HuH-7 (cell line): ENCODE measurements around the gene KICS2.
"Not testable (repeated sequence)": the region's sequence is repeated elsewhere in the genome, so short reads cannot be mapped to it uniquely, and the experiment has no call there.

Experiments used
- DNase-seq: peaks from one replicate; pipeline ENCODE4 v3.0.0; 2011; ENCODE audit warnings: low spot score

The KICS2 gene

DNA sequence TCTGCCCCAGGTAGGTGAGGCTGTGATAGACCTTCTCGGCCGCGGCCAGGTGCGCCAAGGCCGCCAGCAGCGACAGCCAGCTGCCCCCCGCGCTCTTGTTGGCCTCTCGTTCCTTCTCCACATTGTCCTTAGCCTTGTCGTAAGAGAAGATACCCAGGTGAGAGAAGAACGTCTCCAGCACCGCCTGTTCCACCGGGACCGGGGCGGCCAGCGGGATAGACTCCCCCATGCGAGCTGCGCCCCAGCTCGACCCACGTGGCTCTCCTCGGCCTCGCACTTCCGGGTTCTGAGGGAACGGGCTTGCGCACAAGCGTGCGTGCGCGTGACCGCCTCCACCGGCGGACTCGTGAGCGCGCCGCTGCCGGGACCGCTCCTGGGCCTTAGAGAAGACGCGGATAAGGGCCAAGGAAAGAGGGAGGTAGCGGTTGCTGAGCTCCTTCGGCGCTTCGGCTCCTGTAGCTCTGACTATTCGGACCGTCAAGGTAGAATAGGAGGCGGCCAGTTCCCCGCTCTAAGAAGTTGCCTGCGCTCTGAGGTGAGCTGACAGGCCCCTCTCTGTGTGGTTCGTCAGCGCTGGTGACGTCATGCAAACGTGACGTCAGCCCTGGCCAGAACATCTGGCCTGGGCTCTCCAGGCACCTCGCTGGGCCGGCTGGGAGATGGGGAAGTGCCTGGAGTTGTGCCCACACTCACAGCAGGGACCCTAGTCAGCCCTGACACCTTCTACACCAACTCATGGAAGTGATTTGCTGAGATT, at the start of gene KICS2:
Gene KICS2 (minus strand): TSS at position 288 of the 757 bp plus-strand sequence. CDS start 59 bp downstream, at position 229.
- peak; percentile 91 for DNase-seq

DNA sequence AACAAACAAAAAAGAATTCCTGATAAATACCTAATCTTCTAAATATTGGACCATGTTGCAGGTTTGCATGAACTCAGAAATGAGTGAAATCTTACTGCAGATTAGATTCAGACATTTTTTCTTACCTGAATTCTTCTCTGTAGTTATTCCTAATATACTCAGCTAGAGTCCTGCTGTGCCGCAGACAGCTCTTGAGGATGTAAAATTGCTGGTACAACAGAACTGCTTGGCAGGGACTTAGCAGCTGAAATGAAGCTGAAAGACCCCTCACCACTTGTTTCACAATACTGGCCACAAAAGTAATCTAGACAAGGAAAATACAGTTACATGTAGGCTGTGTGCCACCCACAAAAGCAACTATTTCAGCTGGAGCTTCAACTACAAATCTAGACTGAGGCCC, 48.3 kb upstream of the KICS2 start:
- no peak for DNase-seq

DNA sequence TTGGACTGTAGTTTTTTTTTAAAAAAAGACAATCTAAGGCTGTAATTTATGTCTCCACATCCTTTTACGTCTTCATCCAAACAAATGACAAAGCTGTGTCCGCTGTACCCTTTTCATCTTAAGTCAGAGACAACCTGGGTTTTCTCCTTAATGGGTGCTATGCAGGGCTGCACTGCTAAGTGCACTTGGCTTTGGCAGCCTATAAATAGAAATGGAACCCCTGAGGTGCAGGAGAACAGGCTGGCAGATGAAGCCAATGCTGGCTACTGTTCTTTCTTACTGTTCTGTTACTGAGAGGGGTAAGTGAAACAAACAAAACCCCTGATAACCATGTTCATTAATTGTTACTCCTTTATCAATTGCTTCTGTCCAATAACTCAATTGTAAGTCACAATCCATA, 47.1 kb upstream of the KICS2 start:
- DNase-seq: no peak

DNA sequence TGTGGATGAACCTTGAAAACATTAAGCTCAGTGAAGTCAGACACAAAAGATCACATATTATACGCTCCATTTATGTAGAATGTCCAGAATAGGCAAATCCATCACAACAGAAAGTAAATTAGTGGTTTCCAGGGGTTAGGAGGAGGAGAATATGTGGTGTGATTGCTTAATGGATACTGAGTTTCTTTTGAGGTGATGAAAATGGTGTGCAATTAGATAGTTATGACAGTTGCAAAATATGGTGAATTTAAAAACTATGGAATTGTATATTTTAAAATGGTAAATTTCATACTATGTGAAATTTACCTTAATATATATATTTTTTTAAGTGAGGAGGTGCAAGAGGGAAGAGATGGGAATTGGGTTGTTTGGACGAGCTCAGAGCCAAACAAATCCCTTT, 46.3 kb upstream of the KICS2 start:
- no peak for DNase-seq

DNA sequence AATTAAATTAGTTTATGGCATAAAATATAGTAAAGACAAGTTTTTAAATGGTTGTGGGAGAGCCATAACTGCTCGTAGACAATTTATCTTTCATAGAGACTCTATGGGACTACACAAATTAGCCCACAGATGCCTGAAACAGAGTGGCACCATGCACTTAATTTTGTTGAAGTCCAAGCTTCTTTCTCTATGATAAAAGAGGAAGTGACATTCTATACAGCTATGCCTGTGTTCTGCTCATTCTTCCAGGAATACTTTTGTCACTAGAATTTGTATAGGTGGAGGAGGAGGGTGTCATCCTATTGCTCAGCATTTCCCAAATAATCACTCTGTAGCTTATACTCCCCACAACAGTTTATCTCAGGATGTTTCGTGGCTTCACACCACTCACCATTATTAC, 43.7 kb upstream of the KICS2 start:
- no peak for DNase-seq

DNA sequence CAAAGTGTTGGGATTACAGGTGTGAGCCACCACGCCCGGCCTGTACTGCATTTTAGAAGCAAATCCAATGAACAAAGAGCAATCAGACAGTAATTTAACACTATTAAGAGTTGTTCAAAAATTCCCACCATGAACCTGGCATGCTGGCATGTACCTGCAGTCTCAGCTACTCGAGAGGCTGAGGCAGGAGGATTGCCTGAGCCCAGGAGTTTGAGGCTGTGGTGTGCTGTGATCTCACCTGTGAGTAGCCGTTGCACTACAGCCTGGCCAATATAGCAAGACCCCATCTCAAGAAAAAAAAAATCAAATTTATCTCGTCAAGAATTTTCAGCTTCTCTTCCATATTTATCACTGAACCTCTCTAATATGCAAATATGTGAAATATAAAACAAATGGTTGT, 39.7 kb upstream of the KICS2 start:
- no peak for DNase-seq

DNA sequence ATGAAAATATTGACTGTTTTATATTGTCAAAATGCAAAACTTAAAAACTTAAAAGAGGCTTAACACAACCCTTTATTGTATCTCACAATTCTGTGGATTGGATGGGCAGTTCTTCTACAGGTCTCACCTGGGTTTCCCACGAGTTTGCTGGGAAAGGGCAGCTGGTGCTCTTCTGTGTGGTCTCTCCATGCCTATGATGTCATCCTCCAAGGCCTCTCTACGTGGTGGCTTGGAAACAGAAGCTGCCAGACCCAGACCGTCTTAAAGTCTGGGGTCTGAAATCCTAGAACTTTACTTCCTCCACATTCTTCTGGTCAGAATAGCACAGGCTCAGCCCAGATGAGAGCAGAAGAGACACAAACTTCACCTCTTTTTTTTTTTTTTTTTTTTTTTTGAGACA, 36.5 kb upstream of the KICS2 start:
- DNase-seq: no peak

DNA sequence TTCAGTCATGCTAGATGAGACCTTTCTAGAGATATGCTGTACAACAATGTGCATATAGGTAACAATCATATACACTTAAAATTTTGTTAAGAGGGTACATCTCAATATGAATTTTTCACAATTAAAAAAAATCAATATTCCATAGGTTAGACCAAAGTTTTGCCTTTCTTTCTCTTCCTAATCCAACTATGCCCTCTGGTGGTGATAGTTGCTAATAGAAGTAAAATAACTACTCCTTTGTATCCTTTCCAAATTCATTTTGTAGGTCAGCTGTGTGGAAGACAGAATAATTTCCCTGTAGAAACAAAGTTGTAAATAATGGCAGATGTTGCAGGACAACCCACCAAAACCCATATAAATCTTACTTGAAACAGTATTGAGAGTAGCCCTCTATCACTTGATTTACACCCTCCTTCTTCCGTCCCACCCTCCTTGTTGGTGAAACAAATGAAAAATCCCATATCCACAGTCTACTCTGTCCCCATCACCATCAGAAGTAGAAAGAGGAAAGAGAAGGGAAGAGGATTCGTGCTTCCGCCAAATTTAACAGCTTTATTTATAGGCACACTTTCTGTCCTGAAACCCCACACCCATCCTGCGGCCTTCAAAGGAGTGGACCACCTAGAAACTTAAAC, 34.2 kb upstream of the KICS2 start:
- DNase-seq: no peak

DNA sequence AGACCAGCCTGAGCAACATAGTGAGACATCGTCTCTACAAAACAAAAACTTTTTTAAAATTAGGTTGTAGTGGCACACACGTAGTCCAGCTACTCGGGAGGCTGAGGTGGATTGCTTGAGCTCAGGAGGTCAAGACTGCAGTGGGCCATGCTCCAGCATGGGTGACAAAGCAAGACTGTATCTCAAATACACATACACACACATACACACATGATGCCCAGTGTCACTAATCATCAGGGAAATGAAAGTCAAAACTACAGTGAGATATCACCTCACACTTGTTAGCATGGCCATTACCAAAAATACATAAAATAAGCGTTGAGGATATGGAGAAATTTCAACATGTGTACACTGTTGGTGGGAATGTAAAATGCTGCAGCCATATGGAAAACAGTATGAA, 33.2 kb upstream of the KICS2 start:
- no peak for DNase-seq

DNA sequence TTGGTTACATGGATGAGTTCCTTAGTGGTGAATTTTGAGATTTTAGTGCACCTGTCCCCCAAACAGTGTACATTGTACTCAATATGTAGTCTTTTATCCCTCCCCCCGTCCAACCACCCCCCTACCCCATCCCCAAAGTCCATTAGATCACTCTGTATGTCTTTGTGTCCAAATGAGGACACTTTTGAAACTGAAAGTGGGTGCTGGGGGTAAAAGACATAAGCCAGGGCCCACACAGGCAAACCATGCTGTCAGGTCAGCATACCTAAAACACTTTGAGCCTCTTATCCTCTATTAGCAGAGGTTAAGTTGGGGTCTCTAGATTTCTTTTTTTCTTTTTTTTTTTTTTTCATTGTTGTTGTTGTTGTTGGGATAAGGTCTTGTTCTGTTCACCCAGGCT, 31.3 kb upstream of the KICS2 start:
- DNase-seq: no peak

DNA sequence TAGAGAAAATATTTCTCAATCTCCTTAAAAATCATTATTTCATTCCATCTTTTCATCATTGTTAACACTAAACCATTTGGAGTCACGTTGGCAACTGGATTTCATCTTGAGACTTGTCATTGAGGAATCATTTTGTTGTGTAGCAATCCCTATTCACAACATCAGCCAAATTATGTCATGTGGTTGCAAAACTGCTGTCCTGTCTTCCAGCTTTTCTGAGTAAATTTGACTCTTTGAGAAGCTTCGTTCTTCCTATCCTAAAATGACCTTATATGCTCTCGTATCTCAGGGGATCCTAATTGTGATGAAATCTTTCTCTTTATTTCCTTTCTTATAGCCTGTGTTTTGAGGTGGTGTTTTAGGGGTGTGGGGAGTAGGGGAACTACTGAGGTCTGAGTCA, 30.6 kb upstream of the KICS2 start:
- DNase-seq: no peak

DNA sequence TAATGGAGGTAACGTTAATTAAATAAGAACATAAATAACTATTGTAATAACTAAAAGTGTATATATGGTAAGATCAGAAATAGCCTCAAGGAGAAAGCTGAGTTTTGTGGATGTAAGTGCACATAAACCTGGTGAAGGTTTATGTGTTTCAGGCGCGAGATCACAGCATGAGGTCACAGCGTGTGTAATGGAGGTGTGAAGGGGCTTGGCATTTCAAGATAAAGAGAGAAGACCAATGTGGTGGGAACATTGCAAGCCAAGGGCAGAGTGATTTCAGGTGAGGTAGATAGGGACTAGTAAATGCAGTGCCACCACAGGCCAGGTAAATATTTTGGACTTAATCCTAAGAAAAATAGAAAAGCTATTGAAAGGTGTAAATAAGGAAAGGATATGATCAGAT, 21.7 kb upstream of the KICS2 start:
- no peak for DNase-seq

DNA sequence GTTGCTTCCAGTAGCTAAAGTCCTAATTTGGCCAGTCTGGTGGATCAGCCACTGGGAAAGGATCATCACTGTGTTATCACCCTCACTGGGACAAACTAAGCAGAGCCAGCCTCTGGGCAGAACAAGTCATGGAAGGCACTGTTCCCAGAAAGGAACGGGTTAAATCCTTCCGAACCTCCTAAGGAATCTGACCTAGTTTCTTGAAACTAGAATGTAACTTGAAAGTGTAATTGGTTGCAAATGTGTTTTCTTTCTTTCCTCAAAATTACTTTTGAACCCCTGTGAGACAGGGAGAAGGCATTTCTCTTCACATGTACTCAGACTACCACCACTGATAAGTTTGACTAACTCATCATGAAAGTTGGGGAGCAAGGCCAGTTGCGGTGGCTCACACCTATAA, 18.7 kb upstream of the KICS2 start:
- no peak for DNase-seq

DNA sequence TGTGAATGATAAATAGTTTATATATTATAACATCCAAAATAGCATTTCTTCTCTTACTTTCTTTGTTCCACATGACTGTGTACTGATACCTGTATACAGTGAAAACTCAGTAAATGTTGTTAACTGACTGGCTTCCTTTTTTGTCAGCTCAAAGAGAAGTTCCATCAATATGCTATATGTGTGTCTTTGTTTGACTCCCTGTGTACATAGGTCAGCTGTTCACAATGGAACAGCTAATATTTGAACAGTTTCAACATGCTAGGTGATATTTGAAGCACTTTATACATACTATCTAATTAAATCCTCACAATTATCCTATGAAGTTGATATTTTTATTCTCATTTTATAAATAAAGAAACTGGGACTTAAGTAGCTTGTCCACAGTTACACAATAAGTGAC, 15.3 kb upstream of the KICS2 start:
- DNase-seq: no peak

DNA sequence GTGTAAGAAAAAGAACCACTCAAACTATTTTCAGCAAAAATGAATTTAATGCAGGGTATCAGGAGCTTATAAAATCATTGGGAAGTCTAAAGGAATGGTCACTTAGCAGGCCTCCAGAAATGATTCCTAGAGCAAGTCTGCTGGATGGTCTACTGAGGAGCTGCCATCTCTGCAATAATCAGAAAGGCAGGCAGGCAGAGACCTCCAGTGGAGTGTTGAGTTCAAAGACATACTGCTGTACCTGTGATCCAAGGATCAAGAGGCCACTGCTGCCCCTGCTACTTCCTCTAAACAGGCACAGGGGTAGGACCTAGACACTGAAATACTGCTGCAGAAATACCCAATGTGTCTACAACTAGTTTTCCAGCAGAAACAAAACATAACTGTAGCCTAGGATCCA, 14.5 kb upstream of the KICS2 start:
- no peak for DNase-seq

DNA sequence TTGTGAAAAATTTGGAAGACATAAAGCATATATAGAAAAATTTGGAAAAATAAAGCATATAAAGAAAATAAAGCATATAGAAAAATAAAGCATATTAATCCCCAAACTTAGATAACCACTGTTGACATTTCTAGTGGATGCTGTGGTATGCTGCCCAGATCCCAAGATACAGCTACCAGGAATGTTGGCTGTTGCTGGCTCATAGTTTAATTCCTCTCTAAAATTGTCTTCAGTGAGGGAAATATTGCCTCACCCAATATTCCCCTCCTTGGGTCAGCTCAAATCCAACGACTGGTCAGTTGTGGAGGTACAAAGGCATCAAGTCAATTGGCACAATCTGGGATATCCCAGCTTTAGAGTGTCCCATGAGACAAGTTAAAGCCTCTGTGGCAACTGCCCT, 10.1 kb upstream of the KICS2 start:
- DNase-seq: no peak

DNA sequence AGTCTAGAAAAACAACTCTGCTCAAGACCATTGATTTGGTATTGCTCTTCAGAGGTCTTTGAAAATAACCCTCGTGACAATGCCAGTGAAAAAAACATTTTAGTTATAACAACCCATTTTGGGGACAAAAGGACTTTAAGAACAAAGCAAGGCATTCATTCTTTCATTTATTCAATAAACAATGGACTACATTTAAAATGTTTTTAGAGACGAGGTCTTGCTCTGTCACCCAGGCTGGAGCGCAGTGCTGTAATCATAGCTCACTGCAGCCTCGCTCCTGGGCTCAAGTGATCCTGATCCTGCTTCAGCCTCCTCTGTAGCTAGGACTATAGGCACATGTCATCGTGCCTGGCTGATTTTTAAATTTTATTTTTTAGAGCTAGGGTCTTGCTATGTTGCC, 7.7 kb upstream of the KICS2 start:
- no peak for DNase-seq

DNA sequence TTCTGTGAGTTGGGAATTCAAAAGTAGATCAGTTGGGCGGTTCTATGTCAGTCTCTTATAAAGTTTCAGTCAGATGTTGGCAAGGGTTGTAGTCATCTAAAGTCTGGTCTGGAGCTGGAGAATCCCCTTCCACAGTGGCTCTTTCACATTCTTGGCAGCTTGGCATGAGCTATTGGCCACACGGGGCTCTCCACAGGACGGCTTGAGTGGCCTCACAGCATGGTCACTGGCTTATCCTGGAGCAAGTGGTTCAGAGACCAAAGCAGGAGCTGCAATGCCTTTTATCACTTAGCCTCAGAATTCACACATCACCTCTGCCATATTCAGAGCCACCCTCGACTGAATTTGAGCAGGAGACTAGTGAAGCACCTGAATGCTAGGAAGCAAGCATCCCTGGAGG, 7.1 kb upstream of the KICS2 start:
- DNase-seq: no peak

DNA sequence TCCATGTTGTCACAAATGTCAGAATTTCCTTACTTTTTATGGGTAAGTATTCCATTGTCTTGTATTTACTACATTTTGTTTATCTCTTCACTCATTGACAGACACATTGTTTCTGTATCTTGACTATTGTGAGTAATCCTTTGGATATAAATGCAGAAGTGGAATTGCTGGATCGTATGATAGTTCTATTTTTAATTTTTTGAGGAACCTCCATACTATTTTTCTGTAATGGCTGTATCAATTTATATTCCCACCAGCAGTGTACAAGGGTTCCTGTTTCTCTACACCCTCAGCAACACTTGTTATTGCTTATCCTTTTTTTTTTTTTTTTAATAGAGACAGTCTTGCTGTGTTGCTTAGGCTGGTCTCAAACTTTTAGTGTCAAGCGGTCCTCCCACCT, 3.5 kb upstream of the KICS2 start:
- no peak for DNase-seq

DNA sequence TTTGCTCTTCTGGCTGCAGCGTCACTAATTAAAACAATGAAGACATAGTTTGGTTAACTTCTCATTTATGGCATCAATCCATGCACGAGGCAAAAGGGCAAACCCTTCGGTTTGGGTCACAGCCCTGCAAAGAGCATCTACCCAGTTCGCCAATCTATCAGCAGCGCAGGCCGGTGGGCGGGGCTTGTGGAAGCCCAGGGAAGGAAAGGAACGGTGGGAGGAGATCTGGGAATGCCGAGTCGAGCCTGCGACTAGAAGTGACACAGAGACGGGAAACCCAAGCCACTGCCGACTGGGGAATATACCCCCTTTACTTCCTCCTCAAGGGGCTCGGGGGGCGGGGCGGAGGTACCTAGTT, 466 bp downstream of the KICS2 start:
- peak; percentile 75 for DNase-seq

DNA sequence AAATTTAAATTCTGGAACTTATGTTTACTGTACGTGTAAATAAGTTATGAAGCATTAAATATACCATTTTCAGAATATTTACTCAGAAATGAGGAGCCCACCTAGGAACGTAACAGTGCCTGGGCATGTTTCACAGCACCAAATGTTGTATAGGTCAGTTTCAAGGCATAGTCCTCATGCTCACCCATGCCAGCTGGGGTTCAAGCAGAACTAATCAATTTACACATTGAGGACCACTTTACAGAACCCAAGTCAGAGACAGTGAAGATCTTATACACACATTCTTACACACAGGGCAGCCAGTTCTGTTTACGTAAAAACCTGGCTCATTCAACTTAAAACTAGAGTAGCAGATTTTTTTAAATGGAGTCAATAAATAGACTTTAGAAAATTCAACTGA, 2.0 kb downstream of the KICS2 start:
- no peak for DNase-seq

DNA sequence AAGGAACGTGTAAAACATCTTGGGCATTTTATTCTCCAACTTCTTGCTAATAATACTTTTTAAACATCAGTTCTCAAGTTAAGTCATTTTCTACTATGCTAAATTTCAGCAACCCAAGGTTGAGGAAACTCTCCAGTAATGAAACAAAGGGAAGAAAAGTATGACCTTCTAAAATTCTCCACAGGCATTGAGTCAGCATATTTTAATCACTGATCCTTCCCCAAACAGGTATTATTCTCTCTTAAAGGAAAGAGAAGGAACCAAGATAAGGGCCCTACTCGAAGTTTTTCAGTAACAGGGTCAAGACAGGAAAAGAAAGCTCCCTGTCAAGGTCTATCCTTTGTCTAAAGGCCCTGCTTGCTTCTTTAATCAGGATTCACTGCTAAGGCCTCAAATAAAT, 3.0 kb downstream of the KICS2 start:
- no peak for DNase-seq

DNA sequence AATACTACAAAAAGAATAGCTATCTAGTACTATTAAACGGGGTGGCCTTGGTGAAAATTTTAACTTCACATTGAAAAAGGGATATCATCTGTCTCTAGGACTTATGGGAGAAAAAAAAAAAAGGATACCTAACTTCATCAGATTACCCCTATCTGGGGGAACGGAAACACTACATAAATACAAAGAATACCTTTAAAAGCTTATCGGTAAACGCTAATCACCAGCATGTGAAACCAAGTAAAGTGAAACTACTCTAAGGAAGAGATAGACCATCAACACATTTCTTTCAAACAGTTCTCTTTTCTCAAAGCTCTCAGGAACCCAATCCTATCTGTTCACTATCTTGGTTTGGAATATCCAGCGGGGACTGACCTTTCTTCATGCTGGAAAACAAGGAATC, 3.5 kb downstream of the KICS2 start:
- no peak for DNase-seq

DNA sequence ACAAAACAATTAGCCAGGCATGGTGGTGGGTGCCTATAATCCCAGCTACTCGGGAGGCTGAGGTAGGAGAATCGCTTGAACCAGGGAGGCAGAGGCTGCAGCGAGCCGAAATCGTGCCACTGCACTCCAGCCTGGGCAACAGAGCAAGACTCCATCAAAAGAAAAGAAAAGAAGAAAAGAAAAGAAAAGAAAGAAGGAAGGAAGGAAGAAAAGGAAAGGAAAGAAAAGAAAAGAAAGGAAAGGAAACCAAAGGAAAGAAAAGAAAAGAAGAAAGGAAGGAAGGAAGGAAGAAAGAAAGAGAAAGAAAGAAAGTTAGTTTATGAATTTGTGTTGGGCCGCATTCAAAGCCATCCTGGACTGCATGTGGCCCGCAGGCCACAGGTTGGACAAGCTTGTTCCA, 4.5 kb downstream of the KICS2 start:
- DNase-seq: not testable (repeated sequence)
